SK-N-SH treated with all-trans-retinoic acid at 6 μM for 48 hours (cell line): Measurements from ENCODE around the gene CCDC158.

Experiments used
- CSDC2 ChIP-seq: fragments of 250-450 bp; sonication (Bioruptor Pico); IDR thresholded peaks from 2 replicates; pipeline ENCODE4 v1.5.0; 2020; ENCODE audit warnings: mild to moderate bottlenecking, moderate library complexity
- ISL1 ChIP-seq: fragments of 250-450 bp; sonication (Bioruptor Pico); IDR thresholded peaks from 2 replicates; pipeline ENCODE4 v2.1.2; 2022; ENCODE audit warnings: mild to moderate bottlenecking, moderate library complexity
- OSR1 ChIP-seq: fragments of 250-450 bp; sonication (Bioruptor Pico); IDR thresholded peaks from 2 replicates; pipeline ENCODE4 v1.8.0; 2022; ENCODE audit warnings: moderate library complexity, mild to moderate bottlenecking, inconsistent platforms
- PATZ1 ChIP-seq: fragments of 250-450 bp; sonication (Bioruptor Pico); IDR thresholded peaks from 2 replicates; pipeline ENCODE4 v1.8.0; 2020; ENCODE audit warnings: mild to moderate bottlenecking, moderate library complexity, borderline replicate concordance
- PPARA ChIP-seq: fragments of 250-450 bp; sonication (Bioruptor Pico); IDR thresholded peaks from 2 replicates; pipeline ENCODE4 v1.5.0; 2020; ENCODE audit warnings: mild to moderate bottlenecking, borderline replicate concordance
- RARB ChIP-seq: fragments of 250-450 bp; sonication (Bioruptor Pico); IDR thresholded peaks from 2 replicates; pipeline ENCODE4 v1.8.0; 2021; ENCODE audit warnings: mild to moderate bottlenecking, moderate library complexity
- TCF4 ChIP-seq: fragments of 250-450 bp; sonication (Bioruptor Pico); IDR thresholded peaks from 2 replicates; pipeline ENCODE4 v1.8.0; 2021; ENCODE audit warnings: mild to moderate bottlenecking, moderate library complexity, borderline replicate concordance
- TOX ChIP-seq: fragments of 250-450 bp; sonication (Bioruptor Pico); IDR thresholded peaks from 2 replicates; pipeline ENCODE4 v1.8.0; 2021; ENCODE audit warnings: mild to moderate bottlenecking, moderate library complexity, borderline replicate concordance
- ZFP30 ChIP-seq: fragments of 450-650 bp; formaldehyde crosslinking; IDR thresholded peaks from 2 replicates; pipeline ENCODE4 v1.5.0; 2022; ENCODE audit warnings: mild to moderate bottlenecking, moderate library complexity
- ZNF8 ChIP-seq: fragments of 450-650 bp; formaldehyde crosslinking; IDR thresholded peaks from 2 replicates; pipeline ENCODE4 v1.5.0; 2020; ENCODE audit warnings: mild to moderate bottlenecking, moderate library complexity
- TF ChIP-seq, protein P1 (sequence below): fragments of 250-450 bp; sonication (Bioruptor Pico); IDR thresholded peaks from 2 replicates; pipeline ENCODE4 v1.8.0; 2021; ENCODE audit warnings: low read depth, mild to moderate bottlenecking, moderate library complexity, borderline replicate concordance
- TF ChIP-seq, protein P2 (sequence below): fragments of 250-450 bp; sonication (Bioruptor Pico); IDR thresholded peaks from 2 replicates; pipeline ENCODE4 v1.5.1; 2020; ENCODE audit warnings: low read depth, mild to moderate bottlenecking, moderate library complexity
- TF ChIP-seq, protein P3 (sequence below): fragments of 250-450 bp; sonication (Bioruptor Pico); IDR thresholded peaks from 2 replicates; pipeline ENCODE4 v1.5.1; 2021; ENCODE audit warnings: mild to moderate bottlenecking, moderate library complexity

GRCh38 chr4:76435528-76436319 lies 14.8 kb upstream of the CCDC158 start:
- TF ChIP-seq ZFP30 (no peak), PATZ1 (CRISPR knock-in tag) (no peak), OSR1 (CRISPR knock-in tag) (no peak), ZNF8 (CRISPR knock-in tag) (no peak), ISL1 (CRISPR knock-in tag) (no peak), TCF4 (CRISPR knock-in tag) (no peak), CSDC2 (CRISPR knock-in tag) (no peak), PPARA (no peak), RARB (CRISPR knock-in tag) (no peak), TOX (CRISPR knock-in tag) (no peak)
- TF ChIP-seq, protein P1, sequence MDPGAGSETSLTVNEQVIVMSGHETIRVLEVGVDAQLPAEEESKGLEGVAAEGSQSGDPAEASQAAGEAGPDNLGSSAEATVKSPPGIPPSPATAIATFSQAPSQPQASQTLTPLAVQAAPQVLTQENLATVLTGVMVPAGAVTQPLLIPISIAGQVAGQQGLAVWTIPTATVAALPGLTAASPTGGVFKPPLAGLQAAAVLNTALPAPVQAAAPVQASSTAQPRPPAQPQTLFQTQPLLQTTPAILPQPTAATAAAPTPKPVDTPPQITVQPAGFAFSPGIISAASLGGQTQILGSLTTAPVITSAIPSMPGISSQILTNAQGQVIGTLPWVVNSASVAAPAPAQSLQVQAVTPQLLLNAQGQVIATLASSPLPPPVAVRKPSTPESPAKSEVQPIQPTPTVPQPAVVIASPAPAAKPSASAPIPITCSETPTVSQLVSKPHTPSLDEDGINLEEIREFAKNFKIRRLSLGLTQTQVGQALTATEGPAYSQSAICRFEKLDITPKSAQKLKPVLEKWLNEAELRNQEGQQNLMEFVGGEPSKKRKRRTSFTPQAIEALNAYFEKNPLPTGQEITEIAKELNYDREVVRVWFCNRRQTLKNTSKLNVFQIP (CRISPR knock-in tag) = no peak
- TF ChIP-seq, protein P2, sequence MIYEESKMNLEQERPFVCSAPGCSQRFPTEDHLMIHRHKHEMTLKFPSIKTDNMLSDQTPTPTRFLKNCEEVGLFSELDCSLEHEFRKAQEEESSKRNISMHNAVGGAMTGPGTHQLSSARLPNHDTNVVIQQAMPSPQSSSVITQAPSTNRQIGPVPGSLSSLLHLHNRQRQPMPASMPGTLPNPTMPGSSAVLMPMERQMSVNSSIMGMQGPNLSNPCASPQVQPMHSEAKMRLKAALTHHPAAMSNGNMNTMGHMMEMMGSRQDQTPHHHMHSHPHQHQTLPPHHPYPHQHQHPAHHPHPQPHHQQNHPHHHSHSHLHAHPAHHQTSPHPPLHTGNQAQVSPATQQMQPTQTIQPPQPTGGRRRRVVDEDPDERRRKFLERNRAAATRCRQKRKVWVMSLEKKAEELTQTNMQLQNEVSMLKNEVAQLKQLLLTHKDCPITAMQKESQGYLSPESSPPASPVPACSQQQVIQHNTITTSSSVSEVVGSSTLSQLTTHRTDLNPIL (CRISPR knock-in tag) = no peak
- TF ChIP-seq, protein P3, sequence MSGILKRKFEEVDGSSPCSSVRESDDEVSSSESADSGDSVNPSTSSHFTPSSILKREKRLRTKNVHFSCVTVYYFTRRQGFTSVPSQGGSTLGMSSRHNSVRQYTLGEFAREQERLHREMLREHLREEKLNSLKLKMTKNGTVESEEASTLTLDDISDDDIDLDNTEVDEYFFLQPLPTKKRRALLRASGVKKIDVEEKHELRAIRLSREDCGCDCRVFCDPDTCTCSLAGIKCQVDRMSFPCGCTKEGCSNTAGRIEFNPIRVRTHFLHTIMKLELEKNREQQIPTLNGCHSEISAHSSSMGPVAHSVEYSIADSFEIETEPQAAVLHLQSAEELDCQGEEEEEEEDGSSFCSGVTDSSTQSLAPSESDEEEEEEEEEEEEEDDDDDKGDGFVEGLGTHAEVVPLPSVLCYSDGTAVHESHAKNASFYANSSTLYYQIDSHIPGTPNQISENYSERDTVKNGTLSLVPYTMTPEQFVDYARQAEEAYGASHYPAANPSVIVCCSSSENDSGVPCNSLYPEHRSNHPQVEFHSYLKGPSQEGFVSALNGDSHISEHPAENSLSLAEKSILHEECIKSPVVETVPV (CRISPR knock-in tag) = no peak
